Cardiac fibroblast (primary cell): ENCODE measurements around the gene PRRT4.

ENCODE experiments used
- DNase-seq, 2 donors: peaks; one replicate each; pipeline versions ENCODE4 v3.0.0 to v3.0.0-alpha.2; 2010; ENCODE audit warnings: low read depth in 2 of 2
- H3K4me3 ChIP-seq, 2 donors: replicated peaks in 1 of 2; 1 replicate in 1 of 2; 2 replicates in 1 of 2; pipeline ENCODE4 v1.5.1; 2011; ENCODE audit warnings: low read depth in 2 of 2, low read length in 2 of 2, mild to moderate bottlenecking in 2 of 2, moderate library complexity in 1 of 2
- TF ChIP-seq, protein P1 (sequence below): IDR thresholded peaks from one replicate; pipeline ENCODE4 v1.5.1; 2011; ENCODE audit warnings: low read depth, mild to moderate bottlenecking, low read length, inconsistent platforms

PRRT4 gene

DNA sequence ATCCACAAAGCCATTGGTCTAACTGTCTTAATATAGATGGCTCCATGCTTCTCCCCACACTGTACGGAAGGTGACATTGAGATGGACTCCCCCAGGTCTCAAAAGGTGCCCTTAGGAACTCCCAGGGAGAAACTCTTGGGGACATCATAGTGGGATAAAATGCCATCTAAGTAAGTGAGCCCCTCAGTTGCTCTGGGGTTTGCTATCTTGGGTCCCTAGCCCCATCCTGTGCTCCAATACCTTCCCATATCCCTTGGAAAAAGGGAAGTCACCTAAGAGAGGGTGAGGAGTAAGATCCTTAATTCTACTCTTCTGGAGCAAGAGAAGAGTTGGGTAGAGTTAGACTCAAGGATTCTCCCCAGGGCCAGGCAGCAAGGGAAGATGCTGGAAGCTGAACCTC is 7.9 kb downstream of the PRRT4 start:
- DNase-seq, result no peak
- TF ChIP-seq, protein P1, sequence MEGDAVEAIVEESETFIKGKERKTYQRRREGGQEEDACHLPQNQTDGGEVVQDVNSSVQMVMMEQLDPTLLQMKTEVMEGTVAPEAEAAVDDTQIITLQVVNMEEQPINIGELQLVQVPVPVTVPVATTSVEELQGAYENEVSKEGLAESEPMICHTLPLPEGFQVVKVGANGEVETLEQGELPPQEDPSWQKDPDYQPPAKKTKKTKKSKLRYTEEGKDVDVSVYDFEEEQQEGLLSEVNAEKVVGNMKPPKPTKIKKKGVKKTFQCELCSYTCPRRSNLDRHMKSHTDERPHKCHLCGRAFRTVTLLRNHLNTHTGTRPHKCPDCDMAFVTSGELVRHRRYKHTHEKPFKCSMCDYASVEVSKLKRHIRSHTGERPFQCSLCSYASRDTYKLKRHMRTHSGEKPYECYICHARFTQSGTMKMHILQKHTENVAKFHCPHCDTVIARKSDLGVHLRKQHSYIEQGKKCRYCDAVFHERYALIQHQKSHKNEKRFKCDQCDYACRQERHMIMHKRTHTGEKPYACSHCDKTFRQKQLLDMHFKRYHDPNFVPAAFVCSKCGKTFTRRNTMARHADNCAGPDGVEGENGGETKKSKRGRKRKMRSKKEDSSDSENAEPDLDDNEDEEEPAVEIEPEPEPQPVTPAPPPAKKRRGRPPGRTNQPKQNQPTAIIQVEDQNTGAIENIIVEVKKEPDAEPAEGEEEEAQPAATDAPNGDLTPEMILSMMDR, result no peak
- no peak overlapping the region for H3K4me3 ChIP-seq

DNA sequence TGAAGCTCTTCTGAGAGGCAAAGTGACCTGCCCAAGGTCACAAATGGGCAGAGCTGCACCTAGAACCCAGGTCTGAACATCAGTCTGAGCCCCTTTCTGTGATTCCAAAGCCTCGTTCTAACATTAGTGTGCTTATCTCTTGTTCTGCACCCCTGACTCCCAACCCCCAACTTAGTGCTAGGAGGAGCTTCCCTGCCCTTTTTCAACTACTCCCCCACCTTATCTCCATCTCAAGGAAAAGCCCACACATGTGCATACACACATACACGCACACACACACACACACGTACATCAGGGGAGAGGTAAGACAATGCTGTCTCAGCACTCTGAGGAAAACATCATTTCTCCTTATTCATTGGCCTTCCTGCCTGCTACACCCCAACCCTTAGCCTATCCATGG is 8.3 kb downstream of the PRRT4 start:
- TF ChIP-seq, protein P1, result no peak
- H3K4me3 ChIP-seq, result no peak overlapping the region

DNA sequence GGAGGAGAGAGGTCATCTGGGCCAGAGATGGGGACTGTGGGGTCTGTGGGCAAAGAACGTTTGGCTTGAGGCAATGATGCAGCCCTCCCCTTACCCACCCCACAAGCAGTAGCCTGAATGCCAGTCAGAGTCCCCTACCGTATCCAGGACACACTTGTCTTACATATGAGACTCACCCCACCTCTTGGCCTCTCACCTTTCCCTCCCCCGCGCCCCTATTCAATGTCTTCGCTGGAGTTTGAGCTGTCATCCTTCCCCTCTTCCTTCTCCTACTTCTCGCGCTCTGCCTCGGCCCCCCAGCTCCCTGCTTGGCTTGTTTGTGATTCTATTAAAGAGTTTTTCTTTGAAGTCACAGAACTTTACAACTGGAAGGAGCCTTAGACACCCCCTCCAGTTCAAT is 8.9 kb downstream of the PRRT4 start:
- no peak overlapping the region for H3K4me3 ChIP-seq
- DNase-seq, result no peak
- TF ChIP-seq, protein P1, result no peak

More for the DNA sequence above, 8.3 kb downstream of the PRRT4 start:
- no peak for DNase-seq

DNA sequence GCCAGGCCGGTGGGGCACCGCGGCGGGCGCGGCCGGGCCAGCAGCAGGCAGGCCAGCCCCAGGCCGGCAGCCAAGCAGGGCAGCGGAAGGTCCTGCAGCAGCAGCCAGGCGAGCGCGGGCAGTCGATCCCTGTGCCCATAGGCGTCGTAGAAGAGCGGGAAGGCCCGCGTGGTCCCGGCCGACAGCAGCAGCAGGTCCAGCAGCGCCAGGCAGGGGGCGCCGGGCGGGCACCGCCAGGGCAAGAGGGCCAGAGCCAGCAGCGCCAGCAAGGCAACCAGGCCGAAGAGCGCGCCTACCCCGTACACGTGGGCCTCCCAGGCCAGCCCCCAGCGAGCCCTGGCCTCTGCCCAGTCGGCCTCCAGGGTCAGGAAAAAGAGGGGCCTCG is 9.3 kb downstream of the PRRT4 start:
- TF ChIP-seq, protein P1, result peak; percentile 22
- no peak overlapping the region for H3K4me3 ChIP-seq
- DNase-seq, result peak; percentile 25 to 59

DNA sequence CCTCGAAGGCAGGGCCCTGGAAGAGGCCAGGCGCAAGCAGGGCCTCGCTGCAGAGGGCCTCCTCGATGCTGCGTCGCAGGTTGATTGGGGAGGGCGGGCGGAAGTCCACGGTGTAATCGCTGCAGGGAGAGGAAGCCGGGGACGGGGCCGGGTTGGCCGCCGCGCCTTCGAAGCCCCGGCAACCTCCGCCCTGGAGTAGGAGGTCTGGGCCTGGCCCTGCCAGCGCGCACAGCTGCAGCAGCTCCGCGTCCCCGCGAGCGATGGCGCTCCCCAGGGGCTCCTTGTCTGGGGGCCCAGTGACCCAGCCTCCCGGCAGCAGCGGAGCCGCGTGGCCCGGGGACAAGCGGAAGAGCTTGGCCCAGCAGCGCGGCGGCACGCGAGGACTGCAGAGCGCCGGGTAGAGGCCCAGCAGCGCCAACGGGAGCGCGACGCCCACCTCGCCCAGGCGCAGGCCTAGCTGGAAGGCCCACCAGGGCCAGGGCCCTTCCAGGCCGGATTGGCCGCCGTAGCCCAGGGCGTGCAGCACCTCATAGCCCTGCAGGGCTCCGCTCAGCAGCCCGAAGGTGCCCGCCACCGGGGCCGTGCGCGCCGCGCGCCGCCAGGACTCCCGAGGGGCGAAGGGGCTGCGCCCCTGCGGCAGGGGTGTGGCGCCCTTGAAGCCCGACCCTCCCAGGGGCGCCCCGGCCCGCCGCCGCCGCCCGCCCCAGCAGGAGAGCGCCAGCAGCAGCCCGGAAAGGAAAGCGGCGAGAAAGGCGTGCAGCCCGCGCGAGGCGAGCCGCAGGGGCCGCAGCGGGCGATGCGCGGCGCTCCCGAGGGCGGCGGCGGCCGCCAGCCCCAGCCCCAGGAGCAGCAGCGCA is 10.0 kb downstream of the PRRT4 start:
- DNase-seq, result no peak
- no peak overlapping the region for H3K4me3 ChIP-seq
- TF ChIP-seq, protein P1, result no peak

DNA sequence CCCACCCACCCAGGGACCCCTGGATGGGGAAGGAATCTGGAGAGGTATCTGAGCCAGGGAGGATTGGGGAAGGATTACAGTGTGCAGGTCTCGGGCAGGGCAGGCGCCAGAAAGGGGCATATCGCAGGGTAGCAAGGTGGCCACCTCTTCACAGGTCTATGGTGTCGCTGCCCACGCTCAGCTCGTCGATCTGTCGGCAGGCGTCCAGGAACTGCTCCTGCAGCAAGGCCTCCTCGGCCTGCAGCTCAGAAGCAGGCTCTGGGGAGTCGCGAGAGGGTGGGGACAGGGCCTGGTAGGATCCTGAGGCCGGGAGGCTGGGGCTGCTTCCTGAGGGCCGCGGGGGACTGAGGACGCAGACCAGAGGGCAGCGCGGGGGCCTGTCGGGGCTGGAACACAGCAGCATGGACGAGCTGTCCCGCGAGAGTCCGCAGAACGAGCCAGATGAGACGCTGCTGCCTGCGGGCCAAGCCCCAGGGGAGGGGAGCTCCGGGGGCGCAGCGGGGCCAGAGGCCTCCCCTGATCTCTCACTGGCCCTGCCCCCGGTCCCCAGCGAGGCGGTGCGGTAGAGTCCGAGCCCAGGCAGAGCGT is 10.7 kb downstream of the PRRT4 start:
- TF ChIP-seq, protein P1, result no peak
- H3K4me3 ChIP-seq, result no peak overlapping the region
- no peak for DNase-seq
